Stimulated activated CD8-positive, alpha-beta memory T cell treated with anti-CD3 and anti-CD28 coated beads, Interleukin-15, amount 100 ng/mL, for 4 hours (primary cell): ENCODE measurements around the gene CEP68.
A peak's percentile ranks its signal among the peaks of the same experiment; 100 is the strongest.
"Not testable (repeated sequence)": the region's sequence is repeated elsewhere in the genome, so short reads cannot be mapped to it uniquely, and the experiment has no call there.

Experiments
- DNase-seq, 2 donors: peaks; one replicate each; pipeline ENCODE4 v3.0.0-alpha.2; 2020; ENCODE audit warnings: low read depth in 2 of 2

Gene CEP68, protein sequence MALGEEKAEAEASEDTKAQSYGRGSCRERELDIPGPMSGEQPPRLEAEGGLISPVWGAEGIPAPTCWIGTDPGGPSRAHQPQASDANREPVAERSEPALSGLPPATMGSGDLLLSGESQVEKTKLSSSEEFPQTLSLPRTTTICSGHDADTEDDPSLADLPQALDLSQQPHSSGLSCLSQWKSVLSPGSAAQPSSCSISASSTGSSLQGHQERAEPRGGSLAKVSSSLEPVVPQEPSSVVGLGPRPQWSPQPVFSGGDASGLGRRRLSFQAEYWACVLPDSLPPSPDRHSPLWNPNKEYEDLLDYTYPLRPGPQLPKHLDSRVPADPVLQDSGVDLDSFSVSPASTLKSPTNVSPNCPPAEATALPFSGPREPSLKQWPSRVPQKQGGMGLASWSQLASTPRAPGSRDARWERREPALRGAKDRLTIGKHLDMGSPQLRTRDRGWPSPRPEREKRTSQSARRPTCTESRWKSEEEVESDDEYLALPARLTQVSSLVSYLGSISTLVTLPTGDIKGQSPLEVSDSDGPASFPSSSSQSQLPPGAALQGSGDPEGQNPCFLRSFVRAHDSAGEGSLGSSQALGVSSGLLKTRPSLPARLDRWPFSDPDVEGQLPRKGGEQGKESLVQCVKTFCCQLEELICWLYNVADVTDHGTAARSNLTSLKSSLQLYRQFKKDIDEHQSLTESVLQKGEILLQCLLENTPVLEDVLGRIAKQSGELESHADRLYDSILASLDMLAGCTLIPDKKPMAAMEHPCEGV

GRCh38 chr2:65056215-65057053 lies at the start of gene CEP68:
TSS of gene CEP68 (plus strand) at chr2:65056416. CDS start at chr2:65069445, 13,029 bp downstream.
- DNase-seq = peak; percentile 92

DNA sequence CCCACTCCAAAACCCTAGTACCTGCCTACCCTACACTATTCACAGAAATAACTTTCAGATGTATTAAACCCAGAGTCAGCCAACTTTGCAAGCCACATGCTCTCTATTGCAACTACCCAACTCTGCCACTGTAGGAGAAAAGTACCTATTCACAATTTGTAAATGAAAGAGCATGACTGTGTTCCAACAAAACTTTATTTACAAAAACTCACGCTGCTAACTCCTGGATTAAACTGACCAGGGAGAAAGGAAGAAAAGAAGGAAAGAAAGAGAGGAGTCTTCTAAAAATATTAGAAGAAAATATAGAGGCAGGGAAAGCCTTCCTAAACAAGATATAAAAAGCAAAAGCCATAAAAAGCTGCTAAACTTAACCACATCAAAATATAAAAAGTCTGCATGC lies 42.4 kb upstream of the CEP68 start:
- no peak for DNase-seq

DNA sequence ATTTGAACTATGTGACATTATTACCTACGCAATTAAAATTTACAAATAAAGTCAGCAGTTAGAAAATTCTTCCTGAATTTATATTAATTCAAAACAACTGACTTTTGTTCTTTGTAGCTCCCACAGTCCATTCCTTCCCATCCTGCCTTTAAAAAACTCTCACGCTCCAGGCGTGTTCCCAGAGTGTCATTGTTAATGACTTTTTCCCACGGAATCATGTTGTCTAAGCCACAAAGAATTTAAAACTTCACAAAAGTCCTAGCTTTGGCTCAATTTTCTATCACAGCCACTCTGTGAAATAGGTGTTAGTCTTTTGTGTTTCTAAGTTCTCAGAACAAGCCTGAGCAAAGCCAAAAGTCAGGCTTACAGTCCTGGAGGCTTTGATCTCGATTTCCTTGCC lies 40.5 kb upstream of the CEP68 start:
- no peak for DNase-seq

GRCh38 chr2:65016789-65017188 lies 39.4 kb upstream of the CEP68 start:
- DNase-seq = no peak

GRCh38 chr2:65017335-65017734 lies 38.9 kb upstream of the CEP68 start:
- DNase-seq = no peak

DNA sequence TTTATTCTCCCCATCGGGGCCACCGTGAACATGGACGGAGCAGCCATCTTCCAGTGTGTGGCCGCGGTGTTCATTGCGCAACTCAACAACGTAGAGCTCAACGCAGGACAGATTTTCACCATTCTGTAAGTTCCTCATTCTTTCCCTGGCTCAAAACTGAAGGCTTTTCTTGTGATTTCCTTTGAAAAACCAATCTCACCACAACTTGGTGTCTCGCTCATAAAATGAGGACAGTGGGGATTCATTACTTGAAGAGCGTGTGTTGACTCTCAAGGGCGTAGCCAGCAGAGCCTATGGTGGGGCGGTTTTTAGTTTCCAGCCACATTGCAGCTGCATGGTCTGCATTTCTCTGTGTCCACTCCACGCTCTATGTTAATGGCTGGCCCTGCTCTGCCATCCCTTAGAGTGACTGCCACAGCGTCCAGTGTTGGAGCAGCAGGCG lies 38.1 kb upstream of the CEP68 start:
- no peak for DNase-seq

DNA sequence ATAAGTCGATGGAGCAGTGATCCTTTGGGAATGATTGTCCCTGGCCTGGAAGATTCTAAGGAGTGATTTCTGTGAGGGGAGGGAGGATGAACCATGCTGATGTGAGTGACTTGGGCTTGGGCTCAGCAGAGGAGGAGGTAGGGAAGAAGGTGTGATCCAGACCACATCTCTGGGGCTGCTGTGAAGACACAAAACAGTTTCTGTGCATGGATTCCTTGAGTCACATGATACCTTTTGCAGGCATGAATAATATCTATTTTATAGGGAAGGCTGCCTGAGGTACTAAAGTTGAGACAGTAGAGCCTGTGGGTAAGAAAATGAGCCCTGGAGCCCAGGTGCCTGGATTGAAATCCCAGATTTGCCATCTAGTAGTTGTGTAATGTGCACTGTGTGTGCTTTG lies 37.2 kb upstream of the CEP68 start:
- no peak for DNase-seq

GRCh38 chr2:65019675-65020195 lies 36.5 kb upstream of the CEP68 start:
- DNase-seq = no peak

- DNase-seq = not testable (repeated sequence)
Measured at GRCh38 chr2:65020251-65020650, 36.0 kb upstream of the CEP68 start.

DNA sequence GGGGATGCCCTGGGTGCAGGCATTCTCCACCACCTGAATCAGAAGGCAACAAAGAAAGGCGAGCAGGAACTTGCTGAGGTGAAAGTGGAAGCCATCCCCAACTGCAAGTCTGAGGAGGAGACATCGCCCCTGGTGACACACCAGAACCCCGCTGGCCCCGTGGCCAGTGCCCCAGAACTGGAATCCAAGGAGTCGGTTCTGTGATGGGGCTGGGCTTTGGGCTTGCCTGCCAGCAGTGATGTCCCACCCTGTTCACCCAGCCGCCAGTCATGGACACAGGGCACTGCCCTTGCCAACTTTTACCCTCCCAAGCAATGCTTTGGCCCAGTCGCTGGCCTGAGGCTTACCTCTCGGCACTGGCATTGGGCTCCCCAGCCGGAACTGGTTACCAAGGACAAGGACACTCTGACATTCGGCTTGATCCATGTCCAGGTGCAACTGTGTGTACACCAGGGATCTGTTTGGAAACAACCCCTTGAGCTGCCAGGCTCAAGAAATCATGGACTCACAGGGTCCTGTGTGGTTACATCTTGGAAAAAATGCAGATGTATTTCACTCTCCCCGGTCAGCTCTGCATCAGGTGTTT lies 35.2 kb upstream of the CEP68 start:
- no peak for DNase-seq

DNA sequence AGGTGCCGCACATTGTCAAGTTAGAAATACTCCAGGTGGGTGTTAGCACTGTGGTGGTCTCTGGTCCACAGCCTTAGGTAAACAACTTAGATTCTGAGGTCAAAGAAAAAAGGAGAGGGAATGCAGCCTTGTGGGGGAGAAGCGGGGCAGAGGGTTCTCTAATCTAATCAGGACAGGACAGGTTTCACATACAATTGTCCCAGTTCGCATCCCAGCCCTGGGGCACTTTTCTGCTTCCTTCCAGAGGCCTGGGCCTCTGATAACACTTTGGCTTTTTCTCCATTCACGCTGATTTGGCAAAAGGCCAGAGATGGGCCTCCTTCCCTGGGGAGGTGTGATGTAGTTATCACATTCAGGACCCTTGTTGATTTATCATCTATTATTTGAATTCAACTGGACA lies 34.5 kb upstream of the CEP68 start:
- no peak for DNase-seq

GRCh38 chr2:65022189-65022588 lies 34.0 kb upstream of the CEP68 start:
- DNase-seq = no peak

GRCh38 chr2:65023742-65024141 lies 32.5 kb upstream of the CEP68 start:
- no peak for DNase-seq

DNA sequence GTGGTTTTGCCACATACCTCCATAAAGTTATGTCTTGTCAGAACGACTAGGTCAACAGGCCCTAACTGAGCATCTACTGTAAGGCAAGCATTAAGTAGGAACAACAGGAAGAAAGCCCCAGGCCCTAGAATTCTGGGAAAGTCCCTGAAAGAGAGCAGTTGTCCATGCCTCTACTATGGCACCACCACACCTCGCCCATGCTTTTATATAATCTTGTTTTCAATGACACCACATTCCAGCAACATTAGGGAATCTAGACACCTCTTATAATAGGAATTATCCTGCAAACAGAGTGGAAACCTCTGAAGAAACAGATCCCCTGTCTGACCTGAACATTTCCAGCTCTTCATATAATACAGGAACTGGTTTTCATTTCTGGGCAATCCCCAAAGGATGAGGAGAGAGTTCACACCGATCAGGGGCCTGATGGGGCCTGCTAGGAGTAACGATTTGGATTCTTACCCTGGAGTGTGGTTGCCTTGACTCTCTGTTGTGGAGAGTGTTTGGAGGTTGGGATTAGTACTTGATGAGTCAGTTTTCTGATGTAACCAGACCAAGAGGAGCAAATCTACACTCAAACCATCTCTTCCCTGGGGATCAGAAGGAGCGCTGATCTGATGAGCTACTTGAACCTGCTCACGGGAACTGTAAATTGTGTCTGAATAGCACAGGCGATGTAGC lies 31.9 kb upstream of the CEP68 start:
- DNase-seq = no peak

DNA sequence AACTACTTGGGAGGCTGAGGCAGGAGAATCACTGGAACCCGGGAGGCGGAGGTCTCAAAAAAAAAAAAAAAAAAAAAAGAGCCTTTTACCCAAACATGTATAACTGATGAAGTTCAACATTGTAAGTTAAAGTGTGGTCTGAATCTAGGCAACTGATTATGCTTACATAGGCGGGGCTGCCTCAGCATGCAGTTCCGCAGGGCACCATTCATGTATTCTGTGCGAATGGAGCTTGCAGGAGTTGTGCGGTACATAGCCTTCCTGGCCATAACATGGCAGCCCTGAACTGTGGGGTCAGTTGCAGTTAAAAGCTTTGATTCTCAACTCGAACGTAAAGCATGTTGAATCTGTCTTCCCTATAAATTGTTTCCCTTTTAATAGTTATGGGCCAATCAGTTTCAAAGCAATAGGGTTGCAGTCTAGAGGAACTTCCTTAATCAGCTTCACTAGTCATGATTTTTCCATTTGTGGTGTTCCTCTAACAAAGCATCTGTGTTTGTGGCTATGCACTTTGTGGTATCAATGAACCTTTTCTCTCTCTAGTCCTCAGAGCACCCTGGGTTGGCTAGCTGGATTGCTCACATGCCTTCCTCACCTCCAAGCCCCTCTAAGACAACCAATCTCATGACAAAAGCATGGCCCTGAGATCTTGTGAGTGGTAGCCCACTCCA lies 30.6 kb upstream of the CEP68 start:
- DNase-seq = no peak

GRCh38 chr2:65026154-65026553 lies 30.1 kb upstream of the CEP68 start:
- no peak for DNase-seq

DNA sequence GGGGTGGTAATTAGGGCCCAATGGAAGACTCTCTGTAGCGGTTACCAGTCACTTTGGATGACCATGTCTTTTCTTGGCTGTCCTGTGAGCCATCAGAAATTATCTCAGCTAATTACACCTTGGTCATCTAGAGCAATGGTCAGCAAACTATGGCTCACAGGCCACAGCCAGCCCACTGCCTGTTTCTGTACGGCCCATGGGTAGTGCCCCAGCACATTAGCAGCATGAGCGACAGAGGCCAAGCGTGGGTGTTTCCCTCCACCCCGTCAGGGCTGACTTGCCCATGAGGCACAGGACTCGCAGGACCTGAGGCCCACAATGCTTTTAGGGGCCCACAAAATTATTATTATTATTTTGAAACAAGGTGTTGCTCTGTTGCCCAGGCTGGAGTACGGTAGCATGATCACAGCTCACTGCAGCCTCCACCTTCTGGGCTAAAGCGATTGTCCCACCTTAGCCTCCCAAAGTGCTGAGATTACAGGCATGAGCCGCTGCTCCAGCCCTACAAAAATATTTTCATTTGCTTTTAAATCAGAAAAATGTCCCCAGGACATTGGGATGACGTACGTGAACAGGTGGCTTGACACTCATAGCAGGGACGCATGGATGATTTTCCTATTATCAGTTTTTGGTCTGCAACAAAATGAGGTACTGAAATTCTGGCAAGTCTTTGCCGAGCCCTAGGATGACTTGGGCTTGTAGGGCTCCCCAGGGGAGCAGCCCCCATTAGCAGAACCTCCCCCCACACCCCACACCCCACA lies 29.3 kb upstream of the CEP68 start:
- DNase-seq = no peak

DNA sequence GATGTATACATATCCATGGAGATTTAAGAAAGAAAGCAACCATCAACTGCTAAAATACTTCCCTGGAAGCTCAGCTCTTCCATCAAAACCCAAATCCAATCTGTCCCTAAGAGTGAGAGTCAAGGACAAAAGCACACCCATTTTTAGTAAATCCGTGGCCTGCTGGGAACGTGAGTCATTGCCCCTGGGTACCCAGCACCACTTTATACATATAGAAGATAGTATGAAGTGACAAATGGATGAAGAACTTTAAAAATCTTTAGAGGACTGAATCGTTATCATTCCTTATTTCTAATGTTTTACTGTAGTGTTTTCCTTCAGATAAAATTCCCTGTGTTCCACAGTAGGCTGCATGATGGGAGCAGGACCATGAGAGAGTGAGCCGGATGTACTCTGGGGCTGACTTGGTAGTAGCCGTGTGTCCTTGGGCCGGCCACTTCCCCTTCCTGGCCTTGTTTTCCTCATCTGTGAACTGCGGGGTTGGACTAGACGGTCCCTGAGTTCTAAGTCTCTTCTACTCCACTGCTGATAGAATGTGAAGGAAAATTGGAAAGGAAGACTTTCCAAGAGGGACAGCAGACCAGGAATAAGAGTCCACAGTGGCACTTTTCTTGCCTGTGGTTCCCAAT lies 28.5 kb upstream of the CEP68 start:
- DNase-seq = no peak
